ENCODE data around the gene PGPEP1.

Gene PGPEP1, protein sequence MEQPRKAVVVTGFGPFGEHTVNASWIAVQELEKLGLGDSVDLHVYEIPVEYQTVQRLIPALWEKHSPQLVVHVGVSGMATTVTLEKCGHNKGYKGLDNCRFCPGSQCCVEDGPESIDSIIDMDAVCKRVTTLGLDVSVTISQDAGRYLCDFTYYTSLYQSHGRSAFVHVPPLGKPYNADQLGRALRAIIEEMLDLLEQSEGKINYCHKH

DNA sequence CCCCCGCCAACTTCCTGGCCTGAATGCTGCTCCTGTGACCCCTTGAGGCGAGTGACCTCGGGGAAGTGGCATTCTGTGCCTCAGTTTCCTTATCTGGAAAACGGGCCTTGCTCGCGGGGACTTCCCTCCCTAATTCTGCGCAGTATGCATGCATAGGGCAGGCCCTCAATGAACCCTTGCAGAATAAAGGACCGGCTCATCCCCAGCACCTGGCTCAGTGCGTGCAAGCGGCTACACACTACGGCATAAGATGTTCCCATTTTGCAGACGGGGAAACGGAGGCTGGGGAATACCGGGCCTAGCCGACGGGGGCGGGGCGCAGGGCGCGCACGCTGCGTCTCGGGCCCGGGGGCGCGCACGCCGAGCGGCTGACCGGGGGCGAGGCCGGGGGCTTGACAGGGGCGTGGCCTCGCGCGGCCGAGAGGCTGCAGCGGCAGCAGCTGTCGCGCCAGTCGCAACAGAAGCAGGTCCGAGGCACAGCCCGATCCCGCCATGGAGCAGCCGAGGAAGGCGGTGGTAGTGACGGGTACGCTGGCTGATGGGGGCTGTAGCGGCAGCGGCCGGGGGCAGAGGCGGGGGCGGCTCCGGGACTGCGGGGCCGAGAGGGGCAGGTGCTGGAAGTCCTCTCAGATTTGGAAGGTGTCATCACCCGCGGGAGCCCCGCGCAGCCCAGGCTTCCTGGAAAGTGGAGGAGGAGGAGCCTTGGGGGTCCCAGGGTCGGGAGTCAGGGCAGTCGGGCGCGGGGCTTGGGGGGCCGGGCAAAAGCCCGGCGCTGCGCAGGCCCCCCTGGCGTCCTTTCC is at the start of gene PGPEP1:
PGPEP1 (plus strand) TSS at position 409 of the 800 bp plus-strand sequence; CDS start at position 493, 84 bp downstream.
- Histone ChIP-seq H3K27me3 (ENCODE audit: insufficient read depth, low read length) (no peaks in the 10 kb centered on the region), H3K9me3 (ENCODE audit: insufficient read depth, low read depth, low read length) (no peaks in the 10 kb centered on the region), H3K4me1 (ENCODE audit: insufficient read depth, low read length) (peaks cover 4% of the 10 kb centered on the region), H3K36me3 (ENCODE audit: insufficient read depth, low read depth, low read length) (no peaks in the 10 kb centered on the region; the same call in 1 of the 2 replicates), H3K27ac (ENCODE audit: low read length) (no peak within 1 kb of the TSS), H3K9ac (ENCODE audit: low read depth, low read length) (peak within 1 kb of the TSS; percentile 65; the same call in 1 of the 2 replicates), H3K4me3 (ENCODE audit: low read length) (peak within 1 kb of the TSS; percentile 80)

DNA sequence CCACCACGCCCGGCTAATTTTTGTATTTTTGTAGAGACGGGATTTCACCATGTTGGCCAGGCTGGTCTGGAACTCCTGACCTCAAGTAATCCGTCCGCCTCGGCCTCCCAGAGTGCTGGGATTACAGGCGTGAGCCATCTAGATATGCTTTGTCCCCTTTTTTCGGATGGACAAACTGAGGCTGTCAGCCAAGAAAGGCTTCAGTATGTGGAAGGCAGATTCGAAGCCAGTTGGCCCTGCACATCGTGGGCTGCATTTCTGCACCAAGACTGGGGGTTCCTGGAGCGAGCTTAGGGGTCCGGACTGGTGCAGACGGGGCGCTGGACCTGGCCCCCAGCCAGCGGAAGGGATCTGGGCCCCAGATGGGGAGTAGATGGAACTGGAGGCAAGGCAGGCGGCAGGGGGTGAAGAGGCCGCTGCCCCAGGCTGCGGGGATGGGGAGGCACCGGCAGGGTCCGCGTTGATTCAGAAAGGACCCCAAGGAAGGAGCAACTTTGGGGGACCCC is 49.3 kb upstream of the PGPEP1 start:
- Histone ChIP-seq H3K9ac (ENCODE audit: low read depth, low read length) (peak overlapping the region; percentile 86; the same call in 1 of the 2 replicates), H3K27me3 (ENCODE audit: insufficient read depth, low read length) (peaks cover 10% of the 10 kb centered on the region; the same call in 1 of the 2 replicates), H3K4me1 (ENCODE audit: insufficient read depth, low read length) (peaks cover 16% of the 10 kb centered on the region; the same call in 1 of the 2 replicates), H3K9me3 (ENCODE audit: insufficient read depth, low read depth, low read length) (no peaks in the 10 kb centered on the region), H3K27ac (ENCODE audit: low read length) (peak overlapping the region; percentile 71), H3K4me3 (ENCODE audit: low read length) (peak overlapping the region; percentile 91; the same call in 1 of the 2 replicates), H3K36me3 (ENCODE audit: insufficient read depth, low read depth, low read length) (no peaks in the 10 kb centered on the region)

DNA sequence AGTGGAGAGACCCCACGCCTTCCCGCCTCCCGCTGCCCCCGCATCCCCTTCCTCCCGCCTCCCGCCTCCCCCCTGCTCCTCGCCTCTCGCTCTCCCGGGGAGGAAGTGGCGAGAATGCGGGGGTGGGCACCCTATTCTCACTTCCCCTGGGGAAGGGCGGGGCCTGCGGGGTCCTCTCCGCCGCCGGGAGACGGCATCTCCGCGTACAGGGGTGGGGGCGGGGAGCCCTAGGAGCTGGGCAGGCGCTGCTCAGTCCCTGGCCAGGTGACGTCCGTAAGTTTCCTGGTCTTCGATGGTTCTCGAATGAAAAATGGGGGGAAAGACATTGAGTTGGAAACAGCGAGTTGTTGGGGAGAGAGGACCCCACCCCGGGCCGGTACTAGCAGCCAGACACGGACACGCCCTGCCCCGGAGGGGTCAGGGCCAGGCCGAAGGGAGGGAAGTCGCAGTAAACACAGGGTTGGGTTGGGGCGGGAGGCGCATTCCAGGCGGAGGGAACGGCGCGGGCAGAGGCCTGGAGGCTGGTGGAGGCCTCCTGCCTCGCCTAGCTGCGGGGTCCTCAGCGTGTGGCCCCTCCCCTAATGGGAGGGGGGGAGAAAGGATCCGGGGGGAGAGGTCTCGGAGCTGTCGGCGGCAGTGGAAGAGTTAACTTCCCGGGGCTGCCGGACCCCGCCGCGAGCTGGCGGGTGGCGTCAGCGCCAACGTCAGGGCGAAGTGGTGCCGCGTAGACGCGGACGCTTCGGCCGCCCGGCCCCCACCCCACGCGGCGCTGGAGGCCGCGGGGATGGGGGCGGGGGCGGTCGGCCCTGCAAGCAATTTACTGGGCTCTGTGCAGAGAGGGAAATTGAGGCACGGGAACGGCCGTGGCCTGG is 48.6 kb upstream of the PGPEP1 start:
- Histone ChIP-seq H3K4me1 (ENCODE audit: insufficient read depth, low read length) (peaks cover 16% of the 10 kb centered on the region; the same call in 1 of the 2 replicates), H3K36me3 (ENCODE audit: insufficient read depth, low read depth, low read length) (no peaks in the 10 kb centered on the region), H3K9ac (ENCODE audit: low read depth, low read length) (peak overlapping the region; percentile 86), H3K4me3 (ENCODE audit: low read length) (peak overlapping the region; percentile 91), H3K27ac (ENCODE audit: low read length) (peak overlapping the region; percentile 71), H3K27me3 (ENCODE audit: insufficient read depth, low read length) (peaks cover 4% of the 10 kb centered on the region; the same call in 1 of the 2 replicates), H3K9me3 (ENCODE audit: insufficient read depth, low read depth, low read length) (no peaks in the 10 kb centered on the region)

DNA sequence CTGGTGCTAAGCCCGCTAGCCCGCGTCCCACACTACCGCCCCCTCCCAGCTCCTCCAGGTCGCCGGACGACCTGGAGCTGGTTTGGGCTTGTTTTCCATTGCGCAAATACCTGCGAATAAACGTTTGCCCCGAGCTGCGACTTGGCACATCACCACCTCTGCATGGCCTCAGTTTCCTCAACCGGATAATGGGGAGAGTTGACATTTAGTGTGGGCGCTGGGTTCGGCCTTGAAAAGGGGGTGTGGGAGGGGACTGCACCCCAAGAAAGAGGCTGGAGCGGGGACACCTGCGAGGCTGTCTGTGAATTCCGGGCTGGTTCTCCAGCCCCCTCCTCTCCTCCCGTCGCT is 48.0 kb upstream of the PGPEP1 start:
- H3K9ac ChIP-seq (ENCODE audit: low read depth, low read length), result peak overlapping the region; percentile 86
- peak overlapping the region; percentile 52 for H3K27ac ChIP-seq (ENCODE audit: low read length)
- no peaks in the 10 kb centered on the region for H3K9me3 ChIP-seq (ENCODE audit: insufficient read depth, low read depth, low read length)
- no peaks in the 10 kb centered on the region for H3K36me3 ChIP-seq (ENCODE audit: insufficient read depth, low read depth, low read length)
- peak overlapping the region; percentile 91 for H3K4me3 ChIP-seq (ENCODE audit: low read length)
- H3K27me3 ChIP-seq (ENCODE audit: insufficient read depth, low read length), result no peaks in the 10 kb centered on the region
- H3K4me1 ChIP-seq (ENCODE audit: insufficient read depth, low read length), result peaks cover 16% of the 10 kb centered on the region; the same call in 1 of the 2 replicates

DNA sequence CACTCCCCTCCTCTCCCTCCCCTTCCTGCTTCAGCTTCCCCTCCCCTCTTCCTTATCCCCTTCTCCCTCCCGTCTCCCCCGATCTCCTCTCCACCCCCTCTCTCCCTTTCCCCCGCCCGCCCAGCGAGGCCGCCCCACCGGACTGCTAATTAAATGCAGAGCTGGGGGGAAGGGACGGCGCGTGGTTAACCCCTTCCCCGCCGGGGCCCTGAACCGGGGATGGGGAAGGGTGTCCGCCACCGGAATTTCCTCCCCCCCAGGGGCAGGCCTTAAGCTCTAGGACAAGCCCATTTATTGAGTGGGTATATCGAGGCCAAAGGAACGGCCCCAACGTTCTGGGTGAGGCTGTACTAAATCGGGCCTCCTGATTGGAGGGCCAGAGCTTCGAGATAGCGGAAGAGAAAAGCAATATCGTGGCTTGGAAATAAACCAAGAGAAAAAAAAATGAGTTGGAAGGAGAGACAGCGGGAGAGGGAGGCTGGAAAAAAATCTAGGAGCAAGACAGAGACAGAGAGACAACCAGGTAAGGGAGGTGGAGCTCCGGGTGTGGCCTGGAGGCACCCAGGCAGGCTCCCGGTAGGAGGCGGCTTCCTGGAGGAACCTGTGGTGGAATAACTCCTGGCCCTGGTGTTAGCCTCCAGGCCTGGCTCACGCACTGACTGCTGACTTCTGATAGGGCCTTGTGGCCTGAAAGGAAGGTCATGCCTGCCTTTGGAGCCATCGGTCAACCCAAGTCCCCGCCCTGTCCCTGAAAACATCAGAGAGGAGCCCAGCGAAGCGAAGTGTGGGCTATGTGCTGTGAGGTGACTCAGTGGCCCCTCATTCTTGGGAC is 47.4 kb upstream of the PGPEP1 start:
- Histone ChIP-seq H3K9ac (ENCODE audit: low read depth, low read length) (peak overlapping the region; percentile 86; the same call in 1 of the 2 replicates), H3K4me3 (ENCODE audit: low read length) (peak overlapping the region; percentile 91), H3K9me3 (ENCODE audit: insufficient read depth, low read depth, low read length) (no peaks in the 10 kb centered on the region), H3K36me3 (ENCODE audit: insufficient read depth, low read depth, low read length) (no peaks in the 10 kb centered on the region), H3K27ac (ENCODE audit: low read length) (no peak overlapping the region), H3K27me3 (ENCODE audit: insufficient read depth, low read length) (no peaks in the 10 kb centered on the region), H3K4me1 (ENCODE audit: insufficient read depth, low read length) (peaks cover 16% of the 10 kb centered on the region; the same call in 1 of the 2 replicates)

DNA sequence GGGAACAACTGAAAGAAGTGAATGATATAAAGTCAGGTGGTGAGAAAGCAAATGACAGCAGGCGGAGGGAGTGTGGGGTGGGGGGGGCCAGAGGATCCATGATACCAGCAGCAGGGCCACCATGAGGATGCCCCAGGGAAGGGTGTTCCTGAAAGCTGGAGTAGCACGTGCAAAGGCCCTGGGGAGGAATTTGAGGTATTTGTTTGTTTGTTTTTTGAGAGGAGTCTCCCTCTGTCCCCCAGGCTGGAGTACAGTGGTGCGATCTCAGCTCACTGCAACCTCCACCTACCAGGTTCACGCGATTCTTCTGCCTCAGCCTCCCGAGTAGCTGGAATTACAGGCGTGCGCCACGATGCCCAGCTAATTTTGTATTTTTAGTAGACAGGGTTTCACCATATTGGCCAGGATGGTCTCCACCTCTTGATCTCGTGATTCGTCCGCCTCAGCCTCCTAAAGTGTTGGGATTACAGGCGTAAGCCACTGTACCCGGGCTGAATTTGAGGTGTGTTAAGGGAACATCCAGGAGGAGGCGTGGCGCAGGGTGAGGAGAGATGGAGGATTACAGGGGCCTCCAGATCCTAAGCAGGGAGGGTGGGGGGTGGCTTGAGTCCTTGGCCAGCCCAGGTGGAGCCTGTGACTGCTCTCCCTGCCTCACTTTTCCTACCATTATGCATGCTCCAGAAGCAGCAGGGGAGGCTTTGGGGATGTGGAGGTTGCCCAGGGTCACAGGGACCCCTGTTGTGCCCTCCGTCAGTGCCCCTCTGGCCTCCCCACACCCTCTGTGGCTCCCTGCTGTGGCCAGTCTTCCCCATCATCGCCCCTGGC is 46.5 kb upstream of the PGPEP1 start:
- Histone ChIP-seq H3K4me1 (ENCODE audit: insufficient read depth, low read length) (peaks cover 10% of the 10 kb centered on the region; the same call in 1 of the 2 replicates), H3K27ac (ENCODE audit: low read length) (no peak overlapping the region), H3K9me3 (ENCODE audit: insufficient read depth, low read depth, low read length) (no peaks in the 10 kb centered on the region), H3K9ac (ENCODE audit: low read depth, low read length) (peak overlapping the region; percentile 57; the same call in 1 of the 2 replicates), H3K4me3 (ENCODE audit: low read length) (peak overlapping the region; percentile 91; the same call in 1 of the 2 replicates), H3K27me3 (ENCODE audit: insufficient read depth, low read length) (no peaks in the 10 kb centered on the region), H3K36me3 (ENCODE audit: insufficient read depth, low read depth, low read length) (no peaks in the 10 kb centered on the region)

DNA sequence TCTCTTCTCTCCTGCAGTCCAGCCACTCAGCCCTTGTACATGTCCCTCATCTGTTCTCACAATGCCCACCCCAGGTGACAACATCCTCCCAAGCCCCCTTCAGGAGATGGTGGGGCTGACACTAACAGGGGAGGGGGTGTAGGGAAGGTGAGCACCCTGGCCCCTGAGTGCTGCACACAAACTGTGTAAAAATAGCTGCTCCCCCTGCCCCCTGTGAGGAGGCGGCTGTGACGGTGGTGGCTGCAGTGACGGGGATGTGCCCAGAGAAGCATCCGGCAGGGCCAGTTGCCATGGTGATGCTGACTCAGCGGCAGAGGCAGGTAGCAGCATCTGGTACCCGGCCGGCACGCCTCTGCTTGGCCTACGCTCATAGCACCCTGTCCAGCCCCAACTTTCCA is 45.9 kb upstream of the PGPEP1 start:
- H3K9ac ChIP-seq (ENCODE audit: low read depth, low read length), result no peak overlapping the region
- no peak overlapping the region for H3K27ac ChIP-seq (ENCODE audit: low read length)
- no peaks in the 10 kb centered on the region for H3K9me3 ChIP-seq (ENCODE audit: insufficient read depth, low read depth, low read length)
- peak overlapping the region; percentile 18; the same call in 1 of the 2 replicates for H3K4me3 ChIP-seq (ENCODE audit: low read length)
- no peaks in the 10 kb centered on the region for H3K27me3 ChIP-seq (ENCODE audit: insufficient read depth, low read length)
- peaks cover 10% of the 10 kb centered on the region; the same call in 1 of the 2 replicates for H3K4me1 ChIP-seq (ENCODE audit: insufficient read depth, low read length)
- H3K36me3 ChIP-seq (ENCODE audit: insufficient read depth, low read depth, low read length), result no peaks in the 10 kb centered on the region

DNA sequence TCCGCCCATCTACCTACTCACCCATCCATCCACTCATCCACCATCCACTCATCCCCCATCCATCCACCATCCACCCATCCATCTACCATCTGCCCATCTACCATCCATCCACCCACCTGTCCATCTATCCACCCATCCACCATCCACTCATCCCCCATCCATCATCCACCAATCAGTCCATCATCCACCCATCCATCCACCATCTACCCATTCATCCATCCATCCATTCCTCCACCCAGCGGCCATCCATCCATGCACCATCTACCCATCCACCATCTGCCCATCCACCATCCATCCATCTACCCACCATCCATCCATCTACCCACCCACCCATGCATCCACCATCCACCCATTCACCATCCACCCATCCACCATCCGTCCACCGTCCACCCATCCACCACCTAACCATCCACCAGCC is 45.4 kb upstream of the PGPEP1 start:
- Histone ChIP-seq H3K4me3 (ENCODE audit: low read length) (no peak overlapping the region), H3K36me3 (ENCODE audit: insufficient read depth, low read depth, low read length) (no peaks in the 10 kb centered on the region), H3K9ac (ENCODE audit: low read depth, low read length) (no peak overlapping the region), H3K4me1 (ENCODE audit: insufficient read depth, low read length) (peaks cover 10% of the 10 kb centered on the region; the same call in 1 of the 2 replicates), H3K9me3 (ENCODE audit: insufficient read depth, low read depth, low read length) (no peaks in the 10 kb centered on the region), H3K27me3 (ENCODE audit: insufficient read depth, low read length) (no peaks in the 10 kb centered on the region), H3K27ac (ENCODE audit: low read length) (no peak overlapping the region)

DNA sequence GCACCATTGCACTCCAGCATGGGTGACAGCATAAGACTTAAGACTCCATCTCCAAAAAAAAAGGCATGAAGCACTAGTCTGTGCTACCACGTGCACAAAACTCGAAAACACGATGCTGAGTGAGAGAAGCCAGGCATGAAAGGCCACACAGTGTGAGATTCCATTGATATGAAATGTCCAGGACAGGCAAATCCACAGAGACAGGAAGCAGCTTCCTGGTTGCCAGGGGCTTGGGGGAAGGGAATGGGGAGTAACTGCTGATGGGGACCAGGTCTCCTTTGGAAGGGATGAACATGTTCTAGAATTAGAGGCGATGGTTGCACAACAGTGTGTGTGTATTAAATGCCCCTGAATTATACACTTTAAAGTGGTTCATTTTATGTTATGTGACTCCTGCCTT is 43.1 kb upstream of the PGPEP1 start:
- Histone ChIP-seq H3K4me3 (ENCODE audit: low read length) (no peak overlapping the region), H3K9me3 (ENCODE audit: insufficient read depth, low read depth, low read length) (no peaks in the 10 kb centered on the region), H3K4me1 (ENCODE audit: insufficient read depth, low read length) (peaks cover 10% of the 10 kb centered on the region), H3K9ac (ENCODE audit: low read depth, low read length) (no peak overlapping the region), H3K27me3 (ENCODE audit: insufficient read depth, low read length) (no peaks in the 10 kb centered on the region), H3K36me3 (ENCODE audit: insufficient read depth, low read depth, low read length) (no peaks in the 10 kb centered on the region), H3K27ac (ENCODE audit: low read length) (no peak overlapping the region)

DNA sequence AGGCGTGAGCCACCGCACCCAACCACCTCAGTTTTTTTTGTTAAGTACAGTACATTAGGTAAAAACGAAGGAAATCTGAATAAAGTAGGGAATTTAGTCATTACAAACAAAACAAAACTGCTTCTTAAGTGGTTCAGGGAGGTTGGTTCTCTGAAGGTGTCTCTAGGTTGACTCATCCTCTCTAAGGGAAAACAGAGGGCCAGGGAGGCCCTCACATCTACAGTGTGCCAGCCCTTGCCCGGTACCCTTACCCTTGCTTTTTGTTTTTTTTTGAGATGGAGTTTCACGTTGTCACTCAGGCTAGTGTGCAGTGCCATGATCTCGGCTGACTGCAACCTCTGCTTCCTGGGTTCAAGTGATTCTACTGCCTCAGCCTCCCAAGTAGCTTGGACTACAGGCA is 41.8 kb upstream of the PGPEP1 start:
- H3K4me1 ChIP-seq (ENCODE audit: insufficient read depth, low read length), result peaks cover 7% of the 10 kb centered on the region
- no peaks in the 10 kb centered on the region for H3K9me3 ChIP-seq (ENCODE audit: insufficient read depth, low read depth, low read length)
- no peaks in the 10 kb centered on the region for H3K27me3 ChIP-seq (ENCODE audit: insufficient read depth, low read length)
- H3K9ac ChIP-seq (ENCODE audit: low read depth, low read length), result no peak overlapping the region
- H3K4me3 ChIP-seq (ENCODE audit: low read length), result no peak overlapping the region
- H3K36me3 ChIP-seq (ENCODE audit: insufficient read depth, low read depth, low read length), result no peaks in the 10 kb centered on the region
- H3K27ac ChIP-seq (ENCODE audit: low read length), result no peak overlapping the region

Data from iPS-20b (cell line).